ENCODE data around the gene HOXD13.

Gene HOXD13

DNA sequence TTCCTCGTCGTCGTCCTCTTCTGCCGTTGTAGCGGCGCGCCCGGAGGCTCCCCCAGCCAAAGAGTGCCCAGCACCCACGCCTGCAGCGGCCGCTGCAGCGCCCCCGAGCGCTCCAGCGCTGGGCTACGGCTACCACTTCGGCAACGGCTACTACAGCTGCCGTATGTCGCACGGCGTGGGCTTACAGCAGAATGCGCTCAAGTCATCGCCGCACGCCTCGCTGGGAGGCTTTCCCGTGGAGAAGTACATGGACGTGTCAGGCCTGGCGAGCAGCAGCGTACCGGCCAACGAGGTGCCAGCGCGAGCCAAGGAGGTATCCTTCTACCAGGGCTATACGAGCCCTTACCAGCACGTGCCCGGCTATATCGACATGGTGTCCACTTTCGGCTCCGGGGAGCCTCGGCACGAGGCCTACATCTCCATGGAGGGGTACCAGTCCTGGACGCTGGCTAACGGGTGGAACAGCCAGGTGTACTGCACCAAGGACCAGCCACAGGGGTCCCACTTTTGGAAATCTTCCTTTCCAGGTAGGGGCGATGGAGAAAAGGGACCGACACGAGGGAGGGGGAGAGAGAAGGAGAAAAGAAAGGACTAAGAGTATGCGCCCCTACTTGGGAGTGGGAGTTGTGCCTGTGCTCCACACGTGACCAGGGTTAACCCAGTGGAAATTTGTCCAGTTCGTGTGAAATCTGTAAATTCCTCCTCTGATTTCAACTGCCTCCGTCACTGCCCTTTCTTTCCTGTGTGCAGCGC, 800 bp downstream of the HOXD13 start:
- H3K4me2 ChIP-seq (ENCODE audit: insufficient read depth, low read length): peak overlapping the region; percentile 74
- TF ChIP-seq, protein P1, sequence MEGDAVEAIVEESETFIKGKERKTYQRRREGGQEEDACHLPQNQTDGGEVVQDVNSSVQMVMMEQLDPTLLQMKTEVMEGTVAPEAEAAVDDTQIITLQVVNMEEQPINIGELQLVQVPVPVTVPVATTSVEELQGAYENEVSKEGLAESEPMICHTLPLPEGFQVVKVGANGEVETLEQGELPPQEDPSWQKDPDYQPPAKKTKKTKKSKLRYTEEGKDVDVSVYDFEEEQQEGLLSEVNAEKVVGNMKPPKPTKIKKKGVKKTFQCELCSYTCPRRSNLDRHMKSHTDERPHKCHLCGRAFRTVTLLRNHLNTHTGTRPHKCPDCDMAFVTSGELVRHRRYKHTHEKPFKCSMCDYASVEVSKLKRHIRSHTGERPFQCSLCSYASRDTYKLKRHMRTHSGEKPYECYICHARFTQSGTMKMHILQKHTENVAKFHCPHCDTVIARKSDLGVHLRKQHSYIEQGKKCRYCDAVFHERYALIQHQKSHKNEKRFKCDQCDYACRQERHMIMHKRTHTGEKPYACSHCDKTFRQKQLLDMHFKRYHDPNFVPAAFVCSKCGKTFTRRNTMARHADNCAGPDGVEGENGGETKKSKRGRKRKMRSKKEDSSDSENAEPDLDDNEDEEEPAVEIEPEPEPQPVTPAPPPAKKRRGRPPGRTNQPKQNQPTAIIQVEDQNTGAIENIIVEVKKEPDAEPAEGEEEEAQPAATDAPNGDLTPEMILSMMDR (IDR thresholded peaks at IDR 0.05; ENCODE audit: borderline replicate concordance, extremely low read depth, low read length, poor library complexity, severe bottlenecking): peak; percentile 48
- no peak for TF ChIP-seq EZH2 (IDR thresholded peaks at IDR 0.05; ENCODE audit: borderline replicate concordance, low read depth, low read length, severe bottlenecking)
- H3K4me1 ChIP-seq (ENCODE audit: insufficient read depth, low read length): peaks cover 44% of the 10 kb centered on the region
- no peaks in the 10 kb centered on the region for H3K36me3 ChIP-seq (ENCODE audit: insufficient read depth, low read length)
- peak overlapping the region; percentile 35 to 83; a peak in 3 of 4 replicates for H3K4me3 ChIP-seq (ENCODE audit: low read depth in 1 of 2, low read length in 2 of 2)
- DNase-seq (peak; percentile 42), ATAC-seq (ENCODE audit: insufficient read depth, low read depth) (peak; percentile 16)
- H3K9ac ChIP-seq (ENCODE audit: low read depth, low read length): peak overlapping the region; percentile 89
- H4K20me1 ChIP-seq (ENCODE audit: insufficient read depth, low read length): no peaks in the 10 kb centered on the region
- H3K79me2 ChIP-seq (ENCODE audit: insufficient read depth, low read length): peaks cover 26% of the 10 kb centered on the region
- H2AFZ ChIP-seq (ENCODE audit: low read depth, low read length): peak overlapping the region; percentile 83
- H3K27ac ChIP-seq (ENCODE audit: low read length): peak overlapping the region; percentile 92
- H3K9me3 ChIP-seq (ENCODE audit: insufficient read depth, low read length, severe bottlenecking): no peaks in the 10 kb centered on the region
- no peaks in the 10 kb centered on the region for H3K27me3 ChIP-seq (ENCODE audit: insufficient read depth, low read length, poor library complexity)

DNA sequence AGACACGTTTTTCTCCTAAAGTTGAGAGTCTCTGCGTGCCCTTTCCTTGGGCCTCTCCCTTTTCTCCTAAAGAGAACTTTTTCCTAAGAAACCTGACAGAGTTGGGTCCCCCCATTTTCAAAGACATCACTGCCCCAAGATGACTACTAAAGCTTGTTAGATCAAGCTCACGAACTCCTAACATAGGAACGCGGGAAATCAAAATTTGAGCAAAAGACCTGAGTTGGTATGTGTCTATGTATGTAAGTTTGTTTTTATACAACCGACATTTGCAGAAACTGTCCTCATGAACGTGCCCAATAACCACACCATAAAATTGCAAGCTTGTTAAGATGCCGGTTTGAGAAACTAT, 1.4 kb downstream of the HOXD13 start:
- TF ChIP-seq, protein P1 (IDR thresholded peaks at IDR 0.05; ENCODE audit: borderline replicate concordance, extremely low read depth, low read length, poor library complexity, severe bottlenecking): no peak
- TF ChIP-seq EZH2 (IDR thresholded peaks at IDR 0.05; ENCODE audit: borderline replicate concordance, low read depth, low read length, severe bottlenecking): no peak
- peak overlapping the region; percentile 35 to 83; a peak in 3 of 4 replicates for H3K4me3 ChIP-seq (ENCODE audit: low read depth in 1 of 2, low read length in 2 of 2)
- H2AFZ ChIP-seq (ENCODE audit: low read depth, low read length): peak overlapping the region; percentile 83
- H3K9me3 ChIP-seq (ENCODE audit: insufficient read depth, low read length, severe bottlenecking): no peaks in the 10 kb centered on the region
- H3K36me3 ChIP-seq (ENCODE audit: insufficient read depth, low read length): no peaks in the 10 kb centered on the region
- H3K4me1 ChIP-seq (ENCODE audit: insufficient read depth, low read length): peaks cover 44% of the 10 kb centered on the region
- peak overlapping the region; percentile 92 for H3K27ac ChIP-seq (ENCODE audit: low read length)
- H3K9ac ChIP-seq (ENCODE audit: low read depth, low read length): peak overlapping the region; percentile 89
- no peak for ATAC-seq (ENCODE audit: insufficient read depth, low read depth)
- H3K4me2 ChIP-seq (ENCODE audit: insufficient read depth, low read length): peak overlapping the region; percentile 74
- H3K79me2 ChIP-seq (ENCODE audit: insufficient read depth, low read length): peaks cover 26% of the 10 kb centered on the region
- no peaks in the 10 kb centered on the region for H4K20me1 ChIP-seq (ENCODE audit: insufficient read depth, low read length)
- H3K27me3 ChIP-seq (ENCODE audit: insufficient read depth, low read length, poor library complexity): no peaks in the 10 kb centered on the region
- DNase-seq: no peak

DNA sequence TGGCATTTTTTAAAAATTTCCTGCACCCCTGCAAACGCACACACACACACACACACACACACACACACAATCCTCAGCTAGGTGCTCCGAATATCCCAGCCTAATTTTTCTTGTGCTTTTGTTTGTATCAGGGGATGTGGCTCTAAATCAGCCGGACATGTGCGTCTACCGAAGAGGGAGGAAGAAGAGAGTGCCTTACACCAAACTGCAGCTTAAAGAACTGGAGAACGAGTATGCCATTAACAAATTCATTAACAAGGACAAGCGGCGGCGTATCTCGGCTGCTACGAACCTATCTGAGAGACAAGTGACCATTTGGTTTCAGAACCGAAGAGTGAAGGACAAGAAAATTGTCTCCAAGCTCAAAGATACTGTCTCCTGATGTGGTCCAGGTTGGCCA, 1.8 kb downstream of the HOXD13 start:
- no peak overlapping the region for H2AFZ ChIP-seq (ENCODE audit: low read depth, low read length)
- TF ChIP-seq, protein P1 (IDR thresholded peaks at IDR 0.05; ENCODE audit: borderline replicate concordance, extremely low read depth, low read length, poor library complexity, severe bottlenecking): no peak
- TF ChIP-seq EZH2 (IDR thresholded peaks at IDR 0.05; ENCODE audit: borderline replicate concordance, low read depth, low read length, severe bottlenecking): no peak
- H3K4me1 ChIP-seq (ENCODE audit: insufficient read depth, low read length): peaks cover 44% of the 10 kb centered on the region
- peak overlapping the region; percentile 92 for H3K27ac ChIP-seq (ENCODE audit: low read length)
- no peaks in the 10 kb centered on the region for H3K9me3 ChIP-seq (ENCODE audit: insufficient read depth, low read length, severe bottlenecking)
- no peaks in the 10 kb centered on the region for H3K27me3 ChIP-seq (ENCODE audit: insufficient read depth, low read length, poor library complexity)
- H3K4me3 ChIP-seq (ENCODE audit: low read depth in 1 of 2, low read length in 2 of 2): peak overlapping the region; percentile 35 to 83; a peak in 3 of 4 replicates
- H3K4me2 ChIP-seq (ENCODE audit: insufficient read depth, low read length): peak overlapping the region; percentile 74
- ATAC-seq (ENCODE audit: insufficient read depth, low read depth) (no peak), DNase-seq (peak; percentile 10)
- H3K36me3 ChIP-seq (ENCODE audit: insufficient read depth, low read length): no peaks in the 10 kb centered on the region
- H4K20me1 ChIP-seq (ENCODE audit: insufficient read depth, low read length): no peaks in the 10 kb centered on the region
- H3K9ac ChIP-seq (ENCODE audit: low read depth, low read length): peak overlapping the region; percentile 89
- peaks cover 26% of the 10 kb centered on the region for H3K79me2 ChIP-seq (ENCODE audit: insufficient read depth, low read length)

Measured in DND-41 (cell line).